ENCODE data around the gene CXCL10.

Gene CXCL10

DNA sequence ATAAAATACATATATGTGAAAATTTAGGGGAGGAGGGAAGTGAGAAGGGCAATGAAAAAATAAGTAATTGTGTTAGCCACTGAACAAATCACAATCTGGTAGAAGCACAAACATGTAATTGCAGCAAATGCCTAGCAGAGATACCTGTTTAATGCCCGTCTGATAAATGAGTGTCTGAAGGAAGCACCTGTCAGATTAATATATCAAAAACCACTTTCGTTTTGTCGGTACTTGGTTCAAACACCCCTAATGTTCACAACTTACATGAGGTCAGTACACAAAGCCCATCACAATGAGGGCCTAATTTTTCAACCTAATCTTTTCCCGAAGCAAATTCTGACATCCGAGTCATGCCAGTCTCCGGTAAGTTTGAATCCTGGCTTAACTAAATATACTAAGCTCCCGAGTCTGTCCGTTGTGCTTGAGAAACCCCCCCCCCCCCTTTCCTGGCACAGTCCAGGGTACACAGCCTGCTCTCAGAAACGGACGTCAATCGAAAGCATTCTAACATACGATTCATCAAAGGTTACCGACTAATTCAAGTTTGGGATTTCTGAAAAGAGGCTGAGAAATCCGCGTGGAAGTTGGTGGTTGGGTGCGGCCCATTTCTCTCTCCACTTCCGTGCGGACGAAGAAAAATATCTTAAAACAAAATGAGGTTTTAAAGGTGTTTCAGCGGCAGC, 33.3 kb downstream of the CXCL10 start:
- no peak for DNase-seq

GRCh38 chr4:75985116-75985515, 38.2 kb downstream of the CXCL10 start:
- no peak for DNase-seq

GRCh38 chr4:75980576-75980975, 42.7 kb downstream of the CXCL10 start:
- DNase-seq: no peak

- no peak for DNase-seq
Observed at GRCh38 chr4:75976177-75976576, 47.1 kb downstream of the CXCL10 start.

DNA sequence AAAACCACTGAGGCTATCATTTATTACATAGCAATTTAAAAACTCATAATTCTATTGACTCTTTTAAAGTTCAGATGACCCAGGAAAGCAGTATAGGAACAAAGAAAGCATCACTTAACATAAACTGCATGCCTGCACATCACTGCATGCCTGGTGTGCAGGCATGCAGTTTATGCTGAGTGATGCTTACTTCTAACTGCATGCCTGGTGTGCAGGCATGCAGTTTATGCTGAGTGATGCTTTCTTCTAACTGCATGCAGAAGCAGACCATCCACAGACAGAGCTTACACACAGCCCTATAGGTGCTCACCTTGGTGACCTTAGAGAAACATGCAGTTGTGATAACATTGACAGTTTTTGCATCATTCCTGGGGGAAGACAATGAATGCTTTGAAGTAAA, 49.5 kb downstream of the CXCL10 start:
- no peak for DNase-seq
